IMR-90 (cell line): ENCODE measurements around the gene RRP9. TPM values are rescaled to one million over a fixed set of nuclear protein-coding genes. Genes with fewer than 3 reads are reported as not detected.

Source experiments
- ATAC-seq: fragments of 200-7000 bp; cut with Tn5 transposase; 2 replicates; pipeline ENCODE4 v1.9.1; 2020; ENCODE audit warnings: low read depth, mild to moderate bottlenecking, moderate library complexity
- BruUV-seq: library from RNA; stranded (reverse); fragments of 400-500 nt; replicated peaks from 2 replicates; lab custom pipeline; 2021; lab: Mats Ljungman, UMichigan
- CTCF ChIA-PET: fragments of 300-600 bp; formaldehyde crosslinking; extraction: SDS; loops from one replicate; lab custom pipeline; 2021; ENCODE audit warnings: antibody characterized with exemption; lab: Yijun Ruan, JAX
- POLR2A ChIA-PET: fragments of 300-600 bp; sonication (Branson Sonifier 250); formaldehyde crosslinking; loops from one replicate; lab custom pipeline; 2022; ENCODE audit warnings: antibody characterized with exemption; ENCODE audit not compliant: unreplicated experiment; lab: Charles Lee
- DNase-seq: peaks from one replicate; pipeline ENCODE4 v3.0.0; 2013
- H2AFZ ChIP-seq: replicated peaks from 2 replicates; pipeline ENCODE3; 2013; ENCODE audit warnings: low read length, mild to moderate bottlenecking; ENCODE audit not compliant: poor library complexity
- H2AK5ac ChIP-seq: 2 replicates; pipeline ENCODE4 v1.6.1; 2013; ENCODE audit warnings: low read depth, low read length, inconsistent platforms
- H2AK9ac ChIP-seq: replicated peaks from 2 replicates; pipeline ENCODE3; 2013; ENCODE audit warnings: mild to moderate bottlenecking, low read depth, low read length, moderate library complexity; ENCODE audit not compliant: poor library complexity
- H2BK120ac ChIP-seq: 2 replicates; pipeline ENCODE4 v1.6.1; 2013; ENCODE audit warnings: low read depth, low read length, inconsistent platforms
- H2BK15ac ChIP-seq: 3 replicates; pipeline ENCODE4 v1.6.1; 2013; ENCODE audit warnings: low read depth, low read length, inconsistent platforms
- H2BK20ac ChIP-seq: 2 replicates; pipeline ENCODE4 v1.6.1; 2013; ENCODE audit warnings: low read depth, mild to moderate bottlenecking, inconsistent platforms, low read length, moderate library complexity
- H2BK5ac ChIP-seq: 2 replicates; pipeline ENCODE4 v1.6.1; 2013; ENCODE audit warnings: mild to moderate bottlenecking, low read depth, low read length, inconsistent platforms; ENCODE audit not compliant: poor library complexity, severe bottlenecking
- H3K14ac ChIP-seq: replicated peaks from 2 replicates; pipeline ENCODE4 v1.6.1; 2013; ENCODE audit warnings: low read depth, low read length, inconsistent platforms
- H3K18ac ChIP-seq: 2 replicates; pipeline ENCODE4 v1.6.1; 2013; ENCODE audit warnings: low read depth, low read length, control low read depth
- H3K23ac ChIP-seq: 2 replicates; pipeline ENCODE4 v1.6.1; 2013; ENCODE audit warnings: low read depth, low read length, inconsistent platforms
- H3K27ac ChIP-seq: 2 replicates; pipeline ENCODE4 v1.5.1; 2013; ENCODE audit warnings: mild to moderate bottlenecking, control low read depth, low read length; ENCODE audit not compliant: insufficient read depth
- H3K27me3 ChIP-seq: 2 replicates; pipeline ENCODE4 v1.6.1; 2013; ENCODE audit warnings: low read length; ENCODE audit not compliant: control insufficient read depth, insufficient read depth
- H3K36me3 ChIP-seq: 2 replicates; pipeline ENCODE4 v1.6.1; 2013; ENCODE audit warnings: low read length, mixed read lengths; ENCODE audit not compliant: control insufficient read depth, insufficient read depth
- H3K4ac ChIP-seq: 2 replicates; pipeline ENCODE4 v1.6.1; 2013; ENCODE audit warnings: low read depth, low read length, inconsistent platforms
- H3K4me1 ChIP-seq: 2 replicates; pipeline ENCODE4 v1.6.1; 2013; ENCODE audit warnings: low read length, mixed read lengths; ENCODE audit not compliant: control insufficient read depth, insufficient read depth
- H3K4me2 ChIP-seq: 2 replicates; pipeline ENCODE4 v1.6.1; 2013; ENCODE audit warnings: low read depth, mild to moderate bottlenecking, control low read depth, low read length, moderate library complexity
- H3K4me3 ChIP-seq: 2 replicates; pipeline ENCODE4 v1.5.1; 2013; ENCODE audit warnings: low read depth, mild to moderate bottlenecking, control low read depth, low read length, moderate library complexity; ENCODE audit not compliant: insufficient read depth
- H3K56ac ChIP-seq: 2 replicates; pipeline ENCODE4 v1.6.1; 2013; ENCODE audit warnings: low read length, inconsistent platforms; ENCODE audit not compliant: insufficient read depth; ENCODE audit errors: extremely low read depth
- H3K79me1 ChIP-seq, 2 experiments: 2 replicates each; pipeline ENCODE4 v1.6.1; 2013; ENCODE audit warnings: low read length in 2 of 2, inconsistent platforms in 1 of 2, low read depth in 1 of 2
- H3K9ac ChIP-seq: 2 replicates; pipeline ENCODE4 v1.6.1; 2013; ENCODE audit warnings: low read depth, low read length, control low read depth
- H3K9me1 ChIP-seq: 2 replicates; pipeline ENCODE4 v1.6.1; 2013; ENCODE audit warnings: low read length, inconsistent platforms; ENCODE audit not compliant: insufficient read depth
- H3K9me3 ChIP-seq: 2 replicates; pipeline ENCODE4 v1.6.1; 2013; ENCODE audit warnings: low read length; ENCODE audit not compliant: control insufficient read depth, insufficient read depth
- H4K20me1 ChIP-seq: 2 replicates; pipeline ENCODE4 v1.6.1; 2013; ENCODE audit warnings: low read length, inconsistent platforms; ENCODE audit not compliant: insufficient read depth
- H4K5ac ChIP-seq: 2 replicates; pipeline ENCODE4 v1.6.1; 2013; ENCODE audit warnings: mild to moderate bottlenecking, low read depth, low read length, control low read depth
- H4K8ac ChIP-seq, 2 experiments: 2 replicates each; pipeline ENCODE4 v1.6.1; 2013; ENCODE audit warnings: low read depth in 2 of 2, low read length in 2 of 2, control low read depth in 1 of 2, inconsistent platforms in 1 of 2
- H4K91ac ChIP-seq: 2 replicates; pipeline ENCODE4 v1.6.1; 2013; ENCODE audit warnings: low read depth, low read length, inconsistent platforms; ENCODE audit not compliant: insufficient read depth
- BHLHE40 ChIP-seq: fragments of 150-350 bp; IDR thresholded peaks from 2 replicates; pipeline ENCODE4 v1.6.1; 2016; ENCODE audit warnings: mild to moderate bottlenecking, low read depth, low read length
- CEBPB ChIP-seq: IDR thresholded peaks from 2 replicates; pipeline ENCODE4 v1.6.1; 2012; ENCODE audit warnings: low read depth, low read length, improper control_type of control experiment
- FOS ChIP-seq: fragments of 150-350 bp; IDR thresholded peaks from 2 replicates; pipeline ENCODE4 v1.6.1; 2016; ENCODE audit warnings: low read depth, low read length
- MAZ ChIP-seq: IDR thresholded peaks from 2 replicates; pipeline ENCODE4 v1.6.1; 2012; ENCODE audit warnings: low read depth, mild to moderate bottlenecking, low read length, improper control_type of control experiment, moderate library complexity, borderline replicate concordance
- MXI1 ChIP-seq: IDR thresholded peaks from 2 replicates; pipeline ENCODE4 v1.6.1; 2012; ENCODE audit warnings: low read depth, mild to moderate bottlenecking, low read length, moderate library complexity, borderline replicate concordance
- NFE2L2 ChIP-seq: fragments of 150-350 bp; IDR thresholded peaks from 2 replicates; pipeline ENCODE4 v1.6.1; 2016; ENCODE audit warnings: low read depth, mild to moderate bottlenecking, low read length
- POLR2A ChIP-seq: IDR thresholded peaks from 2 replicates; pipeline ENCODE4 v1.6.1; 2012; ENCODE audit warnings: mild to moderate bottlenecking, low read depth, low read length
- RAD21 ChIP-seq: IDR thresholded peaks from 2 replicates; pipeline ENCODE4 v1.6.1; 2012; ENCODE audit warnings: low read length, improper control_type of control experiment
- RFX5 ChIP-seq: IDR thresholded peaks from 2 replicates; pipeline ENCODE4 v1.8.0; 2012; ENCODE audit warnings: low read depth, mild to moderate bottlenecking, low read length, moderate library complexity
- WGBS, 2 experiments: methylation state at CpG; one replicate each; pipeline versions ENCODE4 v1.1.5 to v1.1.7; 2013; ENCODE audit warnings: missing lambda C conversion rate in 2 of 2; ENCODE audit not compliant: insufficient read length in 1 of 2; ENCODE audit errors: extremely low coverage in 2 of 2; 5-methylcytosine and 5-hydroxymethylcytosine counted together
- dilution Hi-C: fragments of 300-500 bp; cut with HindIII; formaldehyde crosslinking; loops from one replicate; pipeline ENCODE4 v1.14.3; 2018; ENCODE audit warnings: low sequenced_read_pairs; ENCODE audit not compliant: unreplicated experiment
- in situ Hi-C: fragments of 300-500 bp; cut with MboI; formaldehyde crosslinking; loops from 3 replicates; pipeline ENCODE4 v1.14.3; 2019; ENCODE audit warnings: low sequenced_read_pairs, inconsistent platforms, mixed read lengths
- intact Hi-C: fragments of 100-400 bp; cut with micrococcal nuclease; formaldehyde crosslinking; loops from 2 replicates; pipeline ENCODE4 v1.10.0; 2022
- polyA plus RNA-seq, 3 experiments: library from polyadenylated mRNA; depleted of rRNA; stranded (reverse); fragments of >200 nt; gene quantifications; 2 replicates each; pipeline ENCODE4 v1.2.3, GENCODE V29; 2012; ENCODE audit warnings: low replicate concordance in 1 of 3
- total RNA-seq: library from RNA; depleted of rRNA; stranded (reverse); fragments of >200 nt; gene quantifications from 2 replicates; pipeline ENCODE4 v1.2.3, GENCODE V29; 2012
- TF ChIP-seq, protein P1 (sequence below): conservative IDR thresholded peaks from 2 replicates; pipeline ENCODE4 v1.5.1; 2012; ENCODE audit warnings: mild to moderate bottlenecking, low read depth, low read length, improper control_type of control experiment
- TF ChIP-seq, protein P2 (sequence below): fragments of 150-350 bp; IDR thresholded peaks from 2 replicates; pipeline ENCODE4 v1.6.1; 2016; ENCODE audit warnings: low read depth, mild to moderate bottlenecking, low read length, moderate library complexity, borderline replicate concordance
- TF ChIP-seq, protein P3 (sequence below): fragments of 150-350 bp; IDR thresholded peaks from 2 replicates; pipeline ENCODE4 v1.6.1; 2017; ENCODE audit warnings: mild to moderate bottlenecking, antibody characterized with exemption, low read length, low read depth

Gene RRP9
- total and polyA plus RNA-seq, 2 of the 4 experiments (the other 2 are of a cell fraction): 30.9 to 39.8 TPM

DNA sequence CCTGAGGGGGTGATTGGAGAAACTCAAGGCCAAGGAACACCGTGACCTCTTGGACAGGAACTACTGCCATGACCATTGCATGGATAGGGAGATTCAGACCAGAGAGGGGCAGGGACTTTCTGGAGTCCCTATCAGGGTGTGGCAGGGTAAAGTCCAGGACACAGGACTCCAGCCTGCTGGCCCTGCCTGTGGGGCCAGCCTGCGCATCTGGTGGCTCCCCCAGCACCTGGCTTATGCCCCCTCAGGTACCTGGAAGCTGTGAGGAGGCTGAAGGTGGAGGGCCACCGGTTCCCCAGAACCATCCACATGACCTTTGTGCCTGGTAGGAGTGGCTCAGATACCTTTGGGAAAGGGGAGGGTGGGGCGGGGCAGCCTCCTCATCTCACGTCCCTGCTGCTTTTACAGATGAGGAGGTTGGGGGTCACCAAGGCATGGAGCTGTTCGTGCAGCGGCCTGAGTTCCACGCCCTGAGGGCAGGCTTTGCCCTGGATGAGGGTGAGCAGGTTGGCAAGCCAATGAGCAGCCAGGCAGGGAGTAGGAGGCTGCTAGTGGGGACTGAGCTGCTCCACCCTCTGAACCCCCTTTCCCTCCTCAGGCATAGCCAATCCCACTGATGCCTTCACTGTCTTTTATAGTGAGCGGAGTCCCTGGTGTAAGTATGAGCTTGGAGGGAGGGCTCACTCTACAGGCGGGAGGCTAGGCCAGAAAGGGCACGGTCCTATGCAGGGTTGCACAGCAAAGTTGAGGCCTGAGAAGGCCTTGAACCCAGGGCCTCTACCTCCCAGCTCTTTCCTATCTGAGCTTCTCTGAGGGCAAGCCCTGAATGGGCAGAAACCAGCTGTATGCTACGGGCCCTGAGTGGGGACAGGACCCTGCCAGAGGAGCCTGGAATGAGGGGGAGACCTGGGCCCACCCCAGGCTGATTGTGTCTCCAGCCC is 44.6 kb upstream of the RRP9 start (continued):
- TF ChIP-seq NFE2L2 (no peak), RAD21 (no peak), POLR2A (no peak)

DNA sequence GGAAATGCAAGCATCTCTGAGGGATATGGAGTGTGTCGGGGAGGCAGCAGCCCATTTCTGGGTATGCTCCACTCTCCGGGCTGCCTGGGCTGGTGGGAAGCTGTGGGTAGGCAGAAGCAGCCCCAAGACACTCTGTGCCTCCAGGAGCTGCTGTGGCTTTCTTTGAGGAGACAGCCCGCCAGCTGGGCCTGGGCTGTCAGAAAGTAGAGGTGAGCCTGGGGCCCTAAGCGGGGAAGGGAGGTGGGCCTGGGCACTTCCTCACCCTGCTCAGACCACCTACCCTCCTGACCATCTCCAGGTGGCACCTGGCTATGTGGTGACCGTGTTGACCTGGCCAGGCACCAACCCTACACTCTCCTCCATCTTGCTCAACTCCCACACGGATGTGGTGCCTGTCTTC is 43.4 kb upstream of the RRP9 start:
- Histone ChIP-seq H3K4me1 (peaks cover 17% of the 10 kb centered on the region), H3K14ac (no peak overlapping the region), H3K4ac (no peak overlapping the region), H3K9ac (no peak overlapping the region), H3K27me3 (no peaks in the 10 kb centered on the region), H2BK120ac (no peak overlapping the region), H2BK20ac (no peak overlapping the region), H3K4me2 (no peak overlapping the region), H3K79me1 (peaks cover 5 to 56% of the 10 kb centered on the region in 2 experiments; a peak in 3 of 4 replicates), H2BK15ac (no peak overlapping the region), H3K23ac (no peak overlapping the region), H3K4me3 (no peak overlapping the region), H2AK5ac (0 out of 2 replicates have a peak overlapping the region, but pooled peaks have one; percentile 33), H3K27ac (no peak overlapping the region), H3K9me3 (no peaks in the 10 kb centered on the region), H3K9me1 (peaks cover 10% of the 10 kb centered on the region), H4K5ac (no peak overlapping the region), H2AFZ (no peak overlapping the region), H3K36me3 (peaks cover 2% of the 10 kb centered on the region; the same call in 1 of the 2 replicates), H2BK5ac (no peak overlapping the region), H2AK9ac (peak overlapping the region; percentile 66), H3K18ac (no peak overlapping the region), H4K91ac (no peak overlapping the region), H4K8ac (no peak overlapping the region), H3K56ac (no peak overlapping the region), H4K20me1 (peaks cover 4% of the 10 kb centered on the region)
- ChIA-PET CTCF (no interaction called here), POLR2A (no interaction called here)
- dilution Hi-C loops (no loop called here), in situ Hi-C loops (no loop called here), intact Hi-C loops (no loop called here)
- no TSS peak for BruUV-seq
- ATAC-seq (no peak), DNase-seq (no peak)
- WGBS, 2 experiments: no CpG with 5 or more reads among the region's 6 CpGs
- no peak for TF ChIP-seq MAZ
- no peak for TF ChIP-seq RFX5
- no peak for TF ChIP-seq RAD21
- TF ChIP-seq, protein P1, sequence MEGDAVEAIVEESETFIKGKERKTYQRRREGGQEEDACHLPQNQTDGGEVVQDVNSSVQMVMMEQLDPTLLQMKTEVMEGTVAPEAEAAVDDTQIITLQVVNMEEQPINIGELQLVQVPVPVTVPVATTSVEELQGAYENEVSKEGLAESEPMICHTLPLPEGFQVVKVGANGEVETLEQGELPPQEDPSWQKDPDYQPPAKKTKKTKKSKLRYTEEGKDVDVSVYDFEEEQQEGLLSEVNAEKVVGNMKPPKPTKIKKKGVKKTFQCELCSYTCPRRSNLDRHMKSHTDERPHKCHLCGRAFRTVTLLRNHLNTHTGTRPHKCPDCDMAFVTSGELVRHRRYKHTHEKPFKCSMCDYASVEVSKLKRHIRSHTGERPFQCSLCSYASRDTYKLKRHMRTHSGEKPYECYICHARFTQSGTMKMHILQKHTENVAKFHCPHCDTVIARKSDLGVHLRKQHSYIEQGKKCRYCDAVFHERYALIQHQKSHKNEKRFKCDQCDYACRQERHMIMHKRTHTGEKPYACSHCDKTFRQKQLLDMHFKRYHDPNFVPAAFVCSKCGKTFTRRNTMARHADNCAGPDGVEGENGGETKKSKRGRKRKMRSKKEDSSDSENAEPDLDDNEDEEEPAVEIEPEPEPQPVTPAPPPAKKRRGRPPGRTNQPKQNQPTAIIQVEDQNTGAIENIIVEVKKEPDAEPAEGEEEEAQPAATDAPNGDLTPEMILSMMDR: no peak
- TF ChIP-seq, protein P2, sequence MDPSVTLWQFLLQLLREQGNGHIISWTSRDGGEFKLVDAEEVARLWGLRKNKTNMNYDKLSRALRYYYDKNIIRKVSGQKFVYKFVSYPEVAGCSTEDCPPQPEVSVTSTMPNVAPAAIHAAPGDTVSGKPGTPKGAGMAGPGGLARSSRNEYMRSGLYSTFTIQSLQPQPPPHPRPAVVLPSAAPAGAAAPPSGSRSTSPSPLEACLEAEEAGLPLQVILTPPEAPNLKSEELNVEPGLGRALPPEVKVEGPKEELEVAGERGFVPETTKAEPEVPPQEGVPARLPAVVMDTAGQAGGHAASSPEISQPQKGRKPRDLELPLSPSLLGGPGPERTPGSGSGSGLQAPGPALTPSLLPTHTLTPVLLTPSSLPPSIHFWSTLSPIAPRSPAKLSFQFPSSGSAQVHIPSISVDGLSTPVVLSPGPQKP: no peak
- TF ChIP-seq MXI1: no peak
- no peak for TF ChIP-seq BHLHE40
- TF ChIP-seq FOS: no peak
- TF ChIP-seq CEBPB: no peak
- TF ChIP-seq, protein P3, sequence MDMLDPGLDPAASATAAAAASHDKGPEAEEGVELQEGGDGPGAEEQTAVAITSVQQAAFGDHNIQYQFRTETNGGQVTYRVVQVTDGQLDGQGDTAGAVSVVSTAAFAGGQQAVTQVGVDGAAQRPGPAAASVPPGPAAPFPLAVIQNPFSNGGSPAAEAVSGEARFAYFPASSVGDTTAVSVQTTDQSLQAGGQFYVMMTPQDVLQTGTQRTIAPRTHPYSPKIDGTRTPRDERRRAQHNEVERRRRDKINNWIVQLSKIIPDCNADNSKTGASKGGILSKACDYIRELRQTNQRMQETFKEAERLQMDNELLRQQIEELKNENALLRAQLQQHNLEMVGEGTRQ: no peak
